Erythroblast (primary cell): ENCODE data around the gene GPR75.

Experiments
- DNase-seq, 2 experiments: peaks; one replicate each; lab custom pipeline; 2025; lab: John Stamatoyannopoulos, UW
- GATA1 ChIP-seq: IDR thresholded peaks from 2 replicates; pipeline ENCODE4 v1.6.1; 2011; ENCODE audit warnings: low read depth, mild to moderate bottlenecking, control low read depth, low read length, moderate library complexity
- POLR2A ChIP-seq: IDR thresholded peaks from 2 replicates; pipeline ENCODE4 v1.6.1; 2011; ENCODE audit warnings: mild to moderate bottlenecking, low read length

GPR75 gene

DNA sequence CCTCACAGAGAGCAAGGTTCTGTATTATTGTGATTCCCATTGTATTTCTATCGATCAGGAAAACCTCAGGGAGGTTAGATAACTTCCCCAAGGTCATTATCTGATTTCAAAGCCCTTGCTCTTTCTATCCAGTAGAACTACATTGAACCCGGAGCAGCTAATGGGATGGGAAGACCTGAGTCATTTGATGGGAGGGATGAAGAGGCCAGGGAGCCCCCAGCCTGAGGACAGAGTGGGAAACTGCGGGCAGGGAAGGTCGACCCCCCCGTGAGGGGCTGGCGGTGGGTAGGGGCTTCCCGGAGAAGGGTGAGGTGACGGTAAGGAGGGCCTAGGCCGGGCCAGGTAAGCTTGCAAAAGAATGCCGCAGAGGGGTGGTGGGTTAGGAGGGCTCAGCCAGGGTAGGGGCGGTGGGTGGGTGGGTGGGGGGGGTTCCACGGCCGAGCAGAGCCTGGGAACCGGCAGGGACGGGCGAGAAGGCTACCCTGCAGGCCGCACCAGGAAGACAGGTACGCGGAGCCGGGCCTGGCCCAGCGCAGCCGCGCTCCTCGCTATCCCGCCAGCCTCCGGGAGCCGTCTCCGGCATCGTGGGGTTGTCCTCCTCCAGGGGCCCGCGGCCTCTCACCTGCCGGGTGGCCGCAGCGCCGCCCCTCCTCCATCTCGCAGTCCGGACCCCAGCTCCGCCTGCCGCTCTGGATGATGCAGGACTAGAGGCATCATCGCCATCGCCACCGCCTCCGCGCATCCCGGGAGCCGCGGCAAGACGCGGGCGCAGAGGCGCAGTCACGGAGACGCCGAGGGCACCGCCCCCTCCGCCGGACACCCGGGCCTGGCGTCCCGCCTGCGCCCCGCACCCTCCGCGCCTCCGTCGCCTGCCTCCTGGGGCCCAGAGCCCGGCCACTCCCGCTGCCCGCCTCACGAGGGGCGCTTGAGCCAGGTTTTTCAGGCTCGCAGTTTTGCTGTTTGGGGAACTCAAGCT is at the start of gene GPR75:
GPR75 (minus strand) TSS at position 762 of the 976 bp plus-strand sequence. CDS start 5,211 bp downstream, outside the sequence.
- TF ChIP-seq POLR2A (no peak), GATA1 (no peak)
- no peak for DNase-seq

DNA sequence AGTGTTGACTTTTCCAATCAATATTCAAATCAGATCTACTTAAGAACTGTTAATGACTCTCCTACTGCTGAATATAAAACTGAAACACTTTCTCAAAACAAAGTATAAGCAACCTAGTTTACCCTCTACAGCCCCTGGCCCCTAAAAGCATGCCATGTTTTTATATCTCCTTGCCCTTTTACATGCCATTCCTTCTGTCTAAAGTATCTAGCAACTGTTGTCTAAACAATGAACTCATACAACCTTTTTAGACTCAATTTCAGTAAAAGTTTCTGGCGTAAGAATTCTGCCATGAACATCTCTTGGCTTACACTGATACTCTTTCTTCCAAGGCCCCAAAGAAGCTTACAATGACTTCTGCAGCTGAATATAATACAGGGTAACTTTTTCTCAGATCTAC is 47.8 kb upstream of the GPR75 start:
- DNase-seq: no peak
- TF ChIP-seq POLR2A: no peak

DNA sequence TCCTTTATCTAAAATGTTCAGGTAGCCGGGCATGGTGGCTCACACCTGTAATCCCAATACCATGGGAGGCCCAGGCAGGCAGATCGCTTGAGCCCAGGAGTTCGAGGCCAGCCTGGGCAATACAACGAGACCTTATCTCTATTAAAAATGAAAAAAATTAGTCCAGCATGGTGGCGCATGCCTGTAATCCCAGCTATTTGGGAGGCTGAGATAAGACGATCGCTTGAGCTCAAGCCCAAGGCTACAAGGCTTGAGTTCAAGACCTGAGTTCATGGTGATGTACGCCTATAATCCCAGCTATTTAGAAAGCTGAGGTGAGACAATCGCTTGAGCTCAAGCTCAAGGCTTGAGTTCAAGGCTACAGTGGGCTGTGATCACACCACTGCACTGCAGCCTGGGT is 45.6 kb upstream of the GPR75 start:
- DNase-seq: no peak
- TF ChIP-seq POLR2A: no peak
- TF ChIP-seq GATA1: no peak

DNA sequence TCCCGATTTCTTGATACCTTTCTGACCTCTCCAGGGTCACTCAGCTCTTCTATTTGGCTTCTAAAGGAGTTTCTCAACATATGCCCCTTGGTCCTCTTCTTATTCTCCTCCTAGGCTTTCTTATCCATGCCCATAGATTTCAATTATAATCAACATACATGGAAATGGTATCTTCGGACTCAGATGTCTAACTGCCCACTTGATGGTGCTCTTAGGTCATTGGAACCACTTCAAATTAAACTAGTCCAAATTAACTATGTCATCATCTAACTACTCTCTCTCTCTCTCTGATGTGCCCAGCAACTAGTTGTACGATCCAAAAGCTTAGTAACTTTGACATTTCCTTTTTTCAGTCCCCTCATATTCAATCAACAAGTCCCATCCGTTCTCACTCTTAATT is 43.2 kb upstream of the GPR75 start:
- DNase-seq: no peak
- no peak for TF ChIP-seq POLR2A
- TF ChIP-seq GATA1: no peak

DNA sequence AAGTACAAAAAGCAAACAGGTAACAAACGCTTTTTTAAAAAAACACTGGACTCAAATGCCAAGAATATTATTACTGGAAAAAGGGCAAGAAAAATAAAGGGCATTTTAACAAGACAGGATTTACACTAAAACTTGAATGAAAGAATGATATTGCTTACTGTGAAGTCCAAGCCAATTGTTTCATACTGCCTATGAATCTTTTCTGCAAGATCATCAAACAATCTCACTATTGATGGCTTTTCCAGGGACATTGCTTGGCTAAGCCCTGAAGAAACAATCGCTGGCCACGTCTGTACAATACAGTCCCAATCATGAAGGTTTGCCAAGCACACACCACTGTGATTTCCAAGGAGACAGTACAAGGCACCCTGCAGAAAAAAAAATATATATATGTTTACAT is 41.4 kb upstream of the GPR75 start:
- TF ChIP-seq POLR2A (no peak), GATA1 (no peak)
- DNase-seq: no peak

DNA sequence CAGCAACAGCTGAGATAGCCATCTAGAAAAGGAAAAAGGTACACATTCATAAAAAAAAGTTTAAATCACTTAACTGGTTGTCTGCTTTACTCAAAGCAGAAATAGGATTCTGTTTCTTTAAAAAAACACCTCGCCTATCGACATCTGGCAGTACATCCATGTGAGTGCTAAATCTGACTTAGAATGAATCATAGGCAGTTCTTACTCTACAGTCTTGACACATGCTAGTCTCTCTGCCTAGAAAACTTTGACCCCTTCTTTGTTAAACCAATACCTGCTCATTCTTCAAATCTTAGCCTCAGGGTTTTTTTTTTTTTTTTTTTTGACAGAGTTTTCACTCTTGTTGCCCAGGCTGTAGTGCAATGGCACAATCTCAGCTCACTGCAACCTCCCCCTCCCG is 37.1 kb upstream of the GPR75 start:
- TF ChIP-seq GATA1 (no peak), POLR2A (no peak)
- no peak for DNase-seq

DNA sequence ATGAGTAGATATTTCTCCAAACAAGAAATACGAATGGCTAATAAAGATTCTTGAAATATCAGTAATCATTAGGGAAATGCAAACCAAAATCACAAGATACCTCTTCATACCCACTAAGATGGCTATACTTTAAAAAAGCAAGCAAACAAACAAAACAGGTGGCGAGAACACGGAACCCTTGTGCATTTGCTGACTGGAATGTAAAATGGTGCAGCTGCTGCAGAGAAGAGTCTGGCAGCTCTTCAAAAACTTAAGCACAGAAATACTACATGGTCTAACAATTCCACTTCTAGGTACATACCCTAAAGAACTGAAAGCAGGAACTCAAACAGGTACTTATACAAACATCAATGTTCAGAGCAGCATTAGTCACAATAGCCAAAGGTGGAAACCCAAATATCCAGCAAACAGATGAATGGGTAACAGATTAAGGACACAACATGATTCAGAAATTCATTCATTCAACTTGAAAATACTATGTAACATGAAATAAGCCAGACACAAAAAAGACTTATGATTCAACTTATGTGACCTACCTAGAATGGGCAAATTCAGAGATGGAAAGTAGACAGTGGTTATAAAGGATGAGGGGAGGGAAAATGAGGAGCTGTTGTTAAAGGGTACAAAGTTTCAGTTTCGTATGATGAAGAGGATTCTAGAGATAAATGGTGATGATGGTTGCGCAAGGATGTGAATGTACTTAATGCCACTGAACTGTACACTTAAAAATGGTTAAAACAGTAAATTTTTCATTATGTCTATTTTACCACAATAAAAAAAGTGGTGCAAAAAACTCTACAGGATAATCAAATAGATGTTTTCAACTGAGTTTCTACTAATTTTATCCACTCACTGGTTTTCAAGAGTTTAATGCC is 26.9 kb upstream of the GPR75 start:
- no peak for TF ChIP-seq POLR2A
- TF ChIP-seq GATA1: no peak
- no peak for DNase-seq

DNA sequence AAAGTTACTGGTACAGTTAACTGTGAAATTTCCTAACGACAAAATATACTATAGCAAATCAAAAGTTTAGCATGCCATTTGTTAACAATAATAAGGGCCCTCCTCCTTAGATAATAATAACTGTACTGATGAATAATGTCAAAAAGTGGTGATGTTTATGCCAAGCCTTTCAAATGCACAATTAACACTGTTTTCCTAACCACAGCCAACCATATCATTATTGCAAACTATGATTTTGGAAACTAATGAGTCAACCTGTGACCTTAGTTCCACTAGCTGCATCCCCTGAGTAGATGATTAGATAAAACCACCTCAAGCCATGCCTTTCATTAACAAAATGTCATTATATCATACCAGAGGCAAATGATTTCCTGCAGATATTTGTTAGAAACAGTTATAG is 25.1 kb upstream of the GPR75 start:
- DNase-seq: no peak
- TF ChIP-seq POLR2A: no peak
- no peak for TF ChIP-seq GATA1

DNA sequence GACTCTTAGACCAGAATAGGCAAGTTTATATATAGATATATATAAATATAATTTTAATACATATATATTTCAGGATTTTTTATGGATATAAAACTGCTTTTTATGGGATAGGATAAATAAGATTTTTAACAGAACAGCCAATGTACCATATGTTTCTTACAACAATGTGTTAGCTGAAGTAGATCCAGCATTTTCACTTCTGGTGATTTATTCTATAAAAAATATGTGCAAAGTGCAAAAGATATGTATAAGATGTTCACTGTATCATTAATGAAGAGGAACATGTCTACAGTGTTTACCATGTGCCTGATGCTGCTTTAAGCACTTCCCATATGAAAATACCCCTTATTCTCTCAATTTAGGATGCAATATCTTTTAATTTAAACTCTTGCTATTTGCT is 22.2 kb upstream of the GPR75 start:
- DNase-seq: no peak
- TF ChIP-seq GATA1 (no peak), POLR2A (no peak)

DNA sequence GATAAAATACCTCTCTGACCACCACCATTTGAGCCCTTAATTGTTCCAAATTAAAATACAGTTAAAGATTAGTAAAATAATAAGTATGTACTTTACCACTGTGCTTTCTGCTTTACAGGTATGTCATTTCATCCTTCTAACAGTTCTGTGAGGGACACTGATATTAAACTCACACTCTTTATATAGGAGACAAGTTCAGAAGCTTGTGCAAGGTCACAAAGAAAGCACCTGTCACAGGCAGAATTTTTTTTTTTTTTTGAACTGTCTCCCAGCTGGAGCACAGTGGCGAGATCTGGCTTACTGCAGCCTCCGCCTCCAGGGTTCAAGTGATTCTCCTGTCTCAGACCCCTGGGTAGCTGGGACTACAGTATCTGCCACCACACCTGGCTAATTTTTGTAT is 21.6 kb upstream of the GPR75 start:
- TF ChIP-seq GATA1 (no peak), POLR2A (no peak)
- DNase-seq: no peak

DNA sequence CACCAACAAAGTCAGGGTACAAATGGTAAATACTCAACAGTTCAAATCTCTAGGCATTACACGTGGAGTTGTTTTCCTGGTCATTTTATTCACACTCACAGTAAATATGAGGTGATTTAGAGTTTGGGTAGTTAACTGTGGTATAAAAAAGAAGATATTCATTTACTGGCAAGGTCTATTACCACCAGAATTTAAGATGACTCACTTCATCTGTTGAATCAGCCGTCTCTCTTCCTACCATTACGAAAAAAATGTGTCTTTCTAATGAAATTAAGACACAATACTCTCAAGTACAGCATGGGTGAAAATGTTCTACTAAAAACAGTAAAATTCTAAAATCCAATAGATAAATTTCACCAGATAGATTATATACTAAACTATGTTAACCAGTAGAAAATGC is 21.0 kb upstream of the GPR75 start:
- no peak for DNase-seq
- TF ChIP-seq POLR2A (no peak), GATA1 (no peak)

DNA sequence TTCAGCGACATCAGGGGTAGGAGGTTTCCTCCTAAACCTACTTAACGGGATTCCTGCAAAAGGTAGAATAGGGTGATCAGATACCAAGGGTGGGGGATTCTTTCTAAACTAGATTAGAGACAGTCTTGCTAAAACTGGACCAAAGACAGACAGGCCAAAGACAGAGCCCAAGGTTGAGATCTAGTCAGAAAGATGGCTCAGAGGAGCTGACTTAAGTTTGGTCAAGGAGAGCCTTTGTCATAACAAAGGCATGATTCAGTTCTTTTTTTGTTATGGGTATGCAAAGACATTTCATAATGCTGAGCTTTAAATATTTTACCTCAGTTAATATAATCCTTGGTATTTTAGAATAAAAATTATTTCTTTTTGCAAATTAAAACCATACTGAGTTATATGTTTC is 17.8 kb upstream of the GPR75 start:
- TF ChIP-seq GATA1 (no peak), POLR2A (no peak)
- no peak for DNase-seq

DNA sequence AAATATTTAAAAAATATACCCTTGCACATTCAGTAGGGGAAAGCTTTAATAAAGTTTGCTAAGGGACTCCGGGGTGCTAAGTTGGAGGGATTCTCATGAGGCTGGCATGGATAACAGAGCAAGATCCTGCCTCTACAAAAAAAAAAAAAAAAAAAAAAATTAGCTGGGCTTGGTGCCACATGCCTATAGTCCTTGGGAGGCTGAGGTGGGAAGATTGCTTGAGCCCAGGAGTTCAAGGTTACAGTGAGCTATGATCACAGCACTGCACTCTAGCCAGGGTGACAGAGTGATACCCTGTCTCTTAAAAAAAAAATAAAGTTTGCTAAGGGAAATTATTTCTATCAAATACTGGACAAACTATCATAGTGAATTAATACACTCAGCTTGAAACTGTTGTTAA is 17.3 kb upstream of the GPR75 start:
- DNase-seq: no peak
- TF ChIP-seq POLR2A: no peak
- no peak for TF ChIP-seq GATA1

DNA sequence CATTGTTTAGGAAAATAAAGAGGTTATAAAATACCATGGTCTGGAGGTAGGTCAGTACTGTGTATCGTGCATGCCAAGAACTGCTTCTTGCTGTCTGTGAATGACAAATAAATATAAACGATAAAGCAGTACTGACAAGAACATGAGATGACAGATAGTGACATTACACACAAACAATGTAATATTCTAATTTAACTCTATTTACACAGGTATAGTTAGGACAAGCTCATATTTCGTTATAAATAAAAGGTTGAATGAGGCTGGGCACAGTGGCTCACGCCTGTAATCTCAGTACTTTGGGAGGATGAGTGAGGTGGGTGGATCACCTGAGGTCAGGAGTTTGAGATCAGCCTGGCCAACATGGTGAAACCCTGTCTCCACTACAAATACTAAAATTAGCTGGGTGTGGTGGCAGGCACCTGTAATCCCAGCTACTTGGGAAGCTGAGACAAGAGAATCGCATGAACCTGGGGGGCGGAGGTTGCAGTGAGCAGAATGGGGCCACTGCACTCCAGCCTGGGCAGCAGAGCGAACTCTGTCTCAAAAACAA is 14.7 kb upstream of the GPR75 start:
- no peak for DNase-seq
- TF ChIP-seq GATA1 (no peak), POLR2A (no peak)

DNA sequence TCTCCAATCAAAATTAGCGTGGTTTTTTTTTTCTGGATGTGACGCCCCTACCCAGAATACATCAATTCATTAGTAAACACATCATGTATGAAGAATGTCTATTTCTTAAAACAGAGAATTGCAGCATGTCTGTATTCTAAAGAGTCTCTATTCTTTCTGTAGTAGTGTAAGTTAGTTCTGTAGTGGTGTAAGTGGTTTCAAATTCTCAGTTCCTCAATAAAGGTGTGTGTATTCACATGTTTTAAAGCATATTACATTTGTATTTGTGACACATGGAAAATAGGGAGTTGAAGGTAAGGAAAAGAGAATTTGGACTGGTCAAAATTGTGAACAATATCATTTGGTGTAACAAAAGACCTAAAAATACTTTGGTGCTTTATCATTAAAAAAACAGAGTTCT is 8.0 kb upstream of the GPR75 start:
- TF ChIP-seq GATA1 (no peak), POLR2A (no peak)

More for the DNA sequence above, 8.0 kb upstream of the GPR75 start:
- no peak for DNase-seq
